Ectodermal cell (in vitro differentiated cells): Measurements from ENCODE around the gene SLC25A38.
"Not testable (repeated sequence)": the region's sequence is repeated elsewhere in the genome, so short reads cannot be mapped to it uniquely, and the experiment has no call there.

Experiments used
- H3K27ac ChIP-seq: 2 replicates; pipeline ENCODE4 v1.7.0; 2013; ENCODE audit warnings: mild to moderate bottlenecking, low read depth, low read length; ENCODE audit not compliant: insufficient read depth, poor library complexity, severe bottlenecking
- H3K27me3 ChIP-seq: 2 replicates; pipeline ENCODE4 v1.7.0; 2013; ENCODE audit warnings: mild to moderate bottlenecking, low read length; ENCODE audit not compliant: insufficient read depth, control insufficient read depth, poor library complexity, severe bottlenecking
- H3K36me3 ChIP-seq: one replicate; pipeline ENCODE4 v1.7.0; 2013; ENCODE audit warnings: low read length; ENCODE audit not compliant: control insufficient read depth, insufficient read depth
- H3K4me1 ChIP-seq: one replicate; pipeline ENCODE4 v1.7.0; 2013; ENCODE audit warnings: low read length; ENCODE audit not compliant: control insufficient read depth, insufficient read depth
- H3K4me3 ChIP-seq: 2 replicates; pipeline ENCODE4 v1.7.0; 2013; ENCODE audit warnings: low read depth, low read length, control low read depth; ENCODE audit not compliant: insufficient read depth
- H3K9me3 ChIP-seq: 2 replicates; pipeline ENCODE4 v1.7.0; 2013; ENCODE audit warnings: mild to moderate bottlenecking, low read length, moderate library complexity; ENCODE audit not compliant: control insufficient read depth
- whole genome bisulfite sequencing, 2 experiments: methylation state at CpG; one replicate each; pipeline ENCODE4 v1.1.7; 2013; ENCODE audit warnings: missing lambda C conversion rate in 2 of 2; 5-methylcytosine and 5-hydroxymethylcytosine counted together

SLC25A38 gene

DNA sequence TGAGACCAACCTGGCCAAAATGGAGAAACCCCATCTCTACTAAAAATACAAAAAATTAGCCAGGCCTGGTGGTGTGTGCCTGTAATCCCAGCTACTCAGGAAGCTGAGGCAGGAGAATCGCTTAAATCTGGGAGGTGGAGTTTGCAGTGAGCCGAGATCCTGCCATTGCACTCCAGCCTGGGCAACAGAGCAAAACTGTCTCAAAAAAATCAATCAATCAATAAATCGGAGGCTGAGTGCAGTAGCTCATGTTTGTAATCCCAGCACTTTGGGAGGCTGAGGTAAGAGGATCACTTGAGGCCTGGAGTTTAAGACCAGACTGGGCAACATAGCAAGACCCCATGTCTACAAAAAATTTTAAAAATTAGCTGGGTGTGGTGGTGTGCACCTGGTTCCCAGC, 32.1 kb downstream of the SLC25A38 start:
- H3K4me1 ChIP-seq, H3K27ac ChIP-seq, H3K4me3 ChIP-seq, H3K27me3 ChIP-seq, H3K9me3 ChIP-seq: not testable (repeated sequence)
- peaks cover 33% of the 10 kb centered on the region for H3K36me3 ChIP-seq
- 89 to 94% methylated on average over 3 of the region's 3 CpGs for WGBS, 2 experiments

DNA sequence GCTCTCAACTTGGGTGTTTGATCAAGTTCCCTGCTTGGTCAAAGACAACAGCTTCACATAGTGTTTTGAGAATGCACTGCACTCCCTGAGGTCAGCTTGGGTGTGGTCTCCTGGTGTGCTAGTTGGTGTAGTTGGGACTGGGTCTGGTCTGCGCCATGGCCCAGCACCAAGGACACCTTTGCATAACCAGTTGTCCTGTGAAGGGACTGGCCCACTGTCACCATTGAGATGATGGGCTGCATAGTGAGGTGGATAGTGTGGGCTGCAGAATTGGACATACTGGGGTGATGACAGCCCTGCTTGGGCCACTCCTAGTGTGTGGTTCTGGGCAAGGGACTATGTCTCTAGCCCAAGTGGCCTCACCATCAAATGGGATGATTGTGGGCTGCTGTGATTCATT, 32.8 kb downstream of the SLC25A38 start:
- H3K27ac ChIP-seq = no peak overlapping the region
- peaks cover 6% of the 10 kb centered on the region for H3K4me1 ChIP-seq
- H3K4me3 ChIP-seq = no peak overlapping the region
- H3K36me3 ChIP-seq = peaks cover 27% of the 10 kb centered on the region
- H3K27me3 ChIP-seq = no peaks in the 10 kb centered on the region
- no peaks in the 10 kb centered on the region for H3K9me3 ChIP-seq
- WGBS, 2 experiments = 88 to 100% methylated on average over 1 of the region's 1 CpG

DNA sequence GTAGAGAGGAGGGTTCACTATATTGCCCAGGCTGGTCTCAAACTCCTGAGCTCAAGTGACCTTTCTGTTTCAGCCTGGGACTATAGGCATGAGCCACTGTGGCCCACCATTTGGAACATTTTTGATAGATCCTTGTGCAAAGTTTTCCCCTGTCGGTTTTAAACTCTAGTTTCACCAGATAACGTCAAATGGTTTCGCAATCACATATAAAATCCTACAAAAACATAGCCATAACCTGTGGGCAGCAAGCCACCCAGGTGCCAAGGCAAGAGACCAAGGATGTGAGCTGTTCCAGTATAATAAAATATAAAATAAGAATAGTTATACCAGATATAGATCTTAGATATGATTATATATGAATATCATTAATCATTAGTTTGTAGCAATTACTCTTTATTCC, 33.8 kb downstream of the SLC25A38 start:
- H3K27me3 ChIP-seq, H3K27ac ChIP-seq, H3K4me3 ChIP-seq, H3K4me1 ChIP-seq, H3K9me3 ChIP-seq: not testable (repeated sequence)
- H3K36me3 ChIP-seq = peaks cover 17% of the 10 kb centered on the region
- 65 to 74% methylated on average over 3 of the region's 3 CpGs for WGBS, 2 experiments

DNA sequence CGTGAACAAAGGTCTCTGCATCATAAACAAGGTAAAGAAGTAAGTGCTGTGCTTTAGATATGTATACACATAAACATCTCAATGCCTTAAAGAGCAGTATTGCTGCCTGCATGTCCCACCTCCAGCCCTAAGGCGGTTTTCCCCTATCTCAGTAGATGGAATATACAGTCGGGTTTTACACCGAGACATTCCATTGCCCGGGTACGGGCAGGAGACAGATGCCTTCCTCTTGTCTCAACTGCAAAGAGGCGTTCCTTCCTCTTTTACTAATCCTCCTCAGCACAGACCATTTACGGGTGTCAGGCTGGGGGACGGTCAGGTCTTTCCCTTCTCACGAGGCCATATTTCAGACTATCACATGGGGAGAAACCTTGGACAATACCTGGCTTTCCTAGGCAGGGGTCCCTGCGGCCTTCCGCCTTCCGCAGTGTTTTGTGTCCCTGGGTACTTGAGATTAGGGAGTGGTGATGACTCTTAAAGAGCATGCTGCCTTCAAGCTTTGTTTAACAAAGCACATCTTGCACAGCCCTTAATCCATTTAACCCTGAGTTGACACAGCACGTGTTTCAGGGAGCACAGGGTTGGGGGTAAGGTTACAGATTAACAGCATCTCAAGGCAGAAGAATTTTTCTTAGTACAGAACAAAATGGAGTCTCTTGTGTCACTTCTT, 35.5 kb downstream of the SLC25A38 start:
- H3K36me3 ChIP-seq, H3K27ac ChIP-seq, H3K4me1 ChIP-seq, H3K9me3 ChIP-seq, H3K27me3 ChIP-seq, H3K4me3 ChIP-seq: not testable (repeated sequence)
- 19 to 35% methylated on average over 10 to 14 of the region's 14 CpGs for WGBS, 2 experiments

DNA sequence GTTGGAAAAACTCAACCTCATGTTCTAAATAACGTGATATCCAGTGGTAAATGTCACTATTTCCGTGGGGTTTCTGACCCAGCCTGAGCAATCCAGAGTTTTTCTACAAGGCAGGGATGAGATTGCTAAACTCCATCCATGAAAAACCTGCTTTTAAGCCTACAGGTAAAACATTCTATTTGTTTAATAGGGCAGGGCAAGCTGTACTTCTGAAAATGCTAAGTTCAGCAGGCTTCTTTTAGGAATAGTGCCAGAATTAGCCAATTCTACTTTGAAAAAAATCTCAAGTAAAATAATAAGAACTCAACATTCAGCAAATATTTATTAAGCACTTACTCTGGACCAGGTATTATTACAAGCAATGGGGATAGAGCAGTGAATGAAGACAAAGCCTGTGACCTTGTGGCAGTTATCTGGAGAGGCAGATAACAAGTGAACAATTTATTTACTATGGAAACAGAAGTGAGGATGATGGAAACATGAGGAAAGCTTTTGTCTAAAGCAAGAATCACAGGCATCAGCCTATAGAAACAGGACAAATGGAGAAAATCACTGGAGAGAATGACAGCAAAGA, 36.7 kb downstream of the SLC25A38 start:
- Histone ChIP-seq H3K36me3 (no peaks in the 10 kb centered on the region), H3K4me1 (peaks cover 6% of the 10 kb centered on the region), H3K9me3 (no peaks in the 10 kb centered on the region), H3K4me3 (no peak overlapping the region), H3K27me3 (no peaks in the 10 kb centered on the region), H3K27ac (no peak overlapping the region)
- 93 to 98% methylated on average over 2 of the region's 2 CpGs for WGBS, 2 experiments

DNA sequence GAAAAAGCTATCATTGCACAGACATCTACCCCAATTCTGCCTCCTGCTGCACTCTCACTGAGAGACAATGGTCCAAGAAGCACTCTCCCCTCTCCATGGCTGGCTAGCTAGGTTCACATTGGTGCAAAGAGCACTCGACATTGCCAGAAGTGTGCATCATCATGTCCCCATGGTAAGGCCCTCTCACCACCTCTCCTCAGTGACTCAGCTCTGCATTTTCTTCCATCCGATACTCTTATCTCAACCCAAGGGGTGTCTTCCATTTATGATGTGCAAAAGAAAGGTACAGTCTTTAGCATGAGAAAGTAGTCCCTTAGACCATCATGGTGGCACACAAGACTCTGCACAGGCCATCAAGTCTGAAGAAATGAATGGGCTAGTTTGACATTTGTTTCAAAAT, 37.4 kb downstream of the SLC25A38 start:
- no peaks in the 10 kb centered on the region for H3K36me3 ChIP-seq
- H3K4me3 ChIP-seq = no peak overlapping the region
- no peaks in the 10 kb centered on the region for H3K9me3 ChIP-seq
- H3K27ac ChIP-seq = no peak overlapping the region
- 92 to 93% methylated on average over 2 of the region's 2 CpGs for WGBS, 2 experiments
- no peaks in the 10 kb centered on the region for H3K27me3 ChIP-seq
- H3K4me1 ChIP-seq = peaks cover 6% of the 10 kb centered on the region

DNA sequence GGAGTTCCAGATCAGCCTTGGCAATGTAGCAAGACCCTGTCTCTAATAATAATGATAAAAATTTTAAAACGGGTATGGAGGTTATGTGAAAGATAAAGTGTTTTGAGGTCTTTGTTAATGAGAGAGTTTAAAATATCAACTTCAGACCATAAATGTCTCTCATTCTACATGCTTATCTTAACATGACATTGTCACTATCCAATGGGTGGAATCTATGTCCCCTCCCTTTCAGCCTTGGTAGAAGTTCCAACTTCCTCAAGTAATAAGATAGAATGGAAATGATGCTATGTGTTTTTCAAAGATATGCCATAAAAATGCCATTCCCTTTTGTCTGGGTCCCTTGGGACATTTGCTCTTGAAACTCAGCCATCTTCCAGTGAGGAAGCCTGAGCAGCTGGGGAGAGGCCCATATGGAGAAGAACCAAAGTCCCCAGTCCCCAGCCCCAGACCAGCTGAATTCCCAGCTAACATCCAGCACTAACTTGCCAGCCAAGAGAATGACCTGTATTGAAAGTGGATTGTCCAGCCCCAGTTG, 40.3 kb downstream of the SLC25A38 start:
- no CpG with 5 or more reads among the region's 1 CpG for WGBS, 2 experiments
- H3K27ac ChIP-seq = no peak overlapping the region
- no peaks in the 10 kb centered on the region for H3K27me3 ChIP-seq
- H3K36me3 ChIP-seq = no peaks in the 10 kb centered on the region
- no peaks in the 10 kb centered on the region for H3K9me3 ChIP-seq
- H3K4me3 ChIP-seq = no peak overlapping the region
- H3K4me1 ChIP-seq = peaks cover under 1% of the 10 kb centered on the region

DNA sequence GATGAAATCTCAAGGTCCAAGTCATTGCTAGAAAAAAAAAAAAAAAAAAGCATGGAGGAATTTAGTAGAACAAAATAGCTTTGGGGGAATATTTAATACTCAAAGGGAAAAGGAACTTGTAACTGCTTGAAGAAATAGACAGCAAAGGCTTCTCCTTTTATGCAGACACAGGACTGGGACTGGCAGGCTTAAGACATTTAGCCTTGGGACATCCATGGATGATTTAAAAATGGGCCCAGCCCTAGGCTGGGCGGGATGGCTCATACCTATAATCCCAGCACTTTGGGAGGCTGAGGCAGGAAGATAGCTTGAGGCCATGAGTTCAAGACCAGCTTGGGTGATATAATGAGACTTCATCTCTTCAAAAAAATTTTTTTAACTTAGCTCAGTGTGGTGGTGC, 43.1 kb downstream of the SLC25A38 start:
- H3K36me3 ChIP-seq = no peaks in the 10 kb centered on the region
- H3K27me3 ChIP-seq = no peaks in the 10 kb centered on the region
- 83 to 100% methylated on average over 1 of the region's 1 CpG for WGBS, 2 experiments
- H3K4me3 ChIP-seq = no peak overlapping the region
- H3K4me1 ChIP-seq = no peaks in the 10 kb centered on the region
- no peak overlapping the region for H3K27ac ChIP-seq
- no peaks in the 10 kb centered on the region for H3K9me3 ChIP-seq

DNA sequence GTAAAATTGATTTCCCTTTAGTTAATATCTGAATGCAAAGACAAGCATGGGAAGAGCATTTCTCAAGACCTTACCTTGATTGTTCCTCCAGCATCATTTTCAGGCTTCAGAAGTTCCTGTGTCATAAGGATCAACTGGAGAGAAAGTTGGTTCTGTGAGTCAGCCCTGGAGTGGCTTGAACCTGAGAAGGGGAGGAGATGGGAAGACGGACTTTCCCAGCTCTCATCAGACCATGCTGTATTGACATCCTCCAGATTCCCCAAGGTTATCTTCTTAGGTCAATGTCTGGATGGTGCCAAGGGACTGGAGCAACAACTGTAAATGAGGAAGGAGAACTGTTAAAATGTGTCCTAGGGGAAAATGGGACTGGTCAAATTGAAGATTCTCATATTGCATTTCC, 44.3 kb downstream of the SLC25A38 start:
- no peak overlapping the region for H3K27ac ChIP-seq
- H3K27me3 ChIP-seq = no peaks in the 10 kb centered on the region
- H3K4me1 ChIP-seq = no peaks in the 10 kb centered on the region
- H3K9me3 ChIP-seq = no peaks in the 10 kb centered on the region
- no peak overlapping the region for H3K4me3 ChIP-seq
- no peaks in the 10 kb centered on the region for H3K36me3 ChIP-seq
- WGBS, 2 experiments = 71 to 88% methylated on average over 1 of the region's 1 CpG

DNA sequence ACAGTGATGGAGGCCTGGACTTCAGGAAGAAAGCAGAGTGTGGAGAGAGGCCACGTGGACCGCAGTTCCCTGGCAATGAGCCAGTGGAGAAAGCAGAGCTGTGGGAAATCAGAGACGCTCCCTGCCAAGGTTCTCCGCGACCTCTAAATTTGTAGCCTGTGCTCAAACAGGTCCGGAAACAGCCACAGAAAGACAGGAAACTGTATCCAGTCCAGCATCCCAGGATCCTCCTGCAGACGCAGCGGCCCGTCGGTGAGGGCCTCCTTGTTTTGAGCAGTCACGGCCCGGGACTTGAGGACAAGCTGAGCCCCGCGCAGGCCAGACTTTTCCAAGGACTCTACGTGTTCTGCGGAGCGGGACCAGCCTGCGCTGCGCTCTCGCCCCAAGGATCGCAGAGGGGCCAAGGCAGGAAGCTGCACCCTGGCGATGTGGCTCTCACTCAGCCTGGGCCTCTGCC, 45.6 kb downstream of the SLC25A38 start:
- WGBS, 2 experiments = 94 to 95% methylated on average over 22 of the region's 22 CpGs
- Histone ChIP-seq H3K9me3 (no peaks in the 10 kb centered on the region), H3K27me3 (no peaks in the 10 kb centered on the region), H3K36me3 (no peaks in the 10 kb centered on the region), H3K4me3 (no peak overlapping the region), H3K27ac (no peak overlapping the region), H3K4me1 (no peaks in the 10 kb centered on the region)
